HepG2 (cell line): ENCODE measurements around the gene NRN1L. TPM values are rescaled to one million over a fixed set of nuclear protein-coding genes. Genes with fewer than 3 reads are reported as not detected.
A peak's percentile ranks its signal among the peaks of the same experiment; 100 is the strongest.

Source experiments
- ADNP ChIP-seq: sonication (generic); formaldehyde crosslinking; IDR thresholded peaks from 2 replicates; pipeline ENCODE4 v1.4.0; 2020; ENCODE audit warnings: missing genetic modification reagents
- CCAR2 ChIP-seq: fragments of 200-400 bp; formaldehyde crosslinking; optimal IDR thresholded peaks from 2 replicates; pipeline ENCODE3; 2018; ENCODE audit warnings: low read depth, mild to moderate bottlenecking, low read length, moderate library complexity
- EP300 ChIP-seq, 3 experiments: sonication (generic) in 1 of 3; formaldehyde crosslinking in 1 of 3; IDR thresholded peaks; 2 replicates each; pipeline versions ENCODE4 v1.5.1 to v1.6.1; 2011 to 2020; ENCODE audit warnings: low read depth in 2 of 3, low read length in 2 of 3, borderline replicate concordance in 1 of 3, improper control_type of control experiment in 1 of 3, mild to moderate bottlenecking in 1 of 3, missing genetic modification reagents in 1 of 3, moderate library complexity in 1 of 3
- FOXK1 ChIP-seq: sonication (generic); formaldehyde crosslinking; IDR thresholded peaks from 2 replicates; pipeline ENCODE4 v1.4.0; 2020; ENCODE audit warnings: low read depth, missing genetic modification reagents, borderline replicate concordance
- GABPB1 ChIP-seq: IDR thresholded peaks from 2 replicates; pipeline ENCODE4 v1.6.1; 2016; ENCODE audit warnings: mild to moderate bottlenecking, missing genetic modification reagents, moderate library complexity, missing compliant biosample characterization
- GATAD2A ChIP-seq: IDR thresholded peaks from 2 replicates; pipeline ENCODE4 v1.6.1; 2016
- HMGA1 ChIP-seq: sonication (generic); formaldehyde crosslinking; conservative IDR thresholded peaks from 2 replicates; pipeline ENCODE4 v1.4.0; 2020; ENCODE audit warnings: missing genetic modification reagents
- IKZF4 ChIP-seq: sonication (generic); formaldehyde crosslinking; IDR thresholded peaks from 2 replicates; pipeline ENCODE4 v1.5.1; 2020; ENCODE audit warnings: borderline replicate concordance, mild to moderate bottlenecking, low read depth, missing genetic modification reagents; ENCODE audit errors: not compliant biosample characterization
- MED8 ChIP-seq: sonication (generic); formaldehyde crosslinking; IDR thresholded peaks from 2 replicates; pipeline ENCODE4 v1.8.1; 2023; ENCODE audit warnings: mild to moderate bottlenecking, missing genetic modification reagents; ENCODE audit not compliant: insufficient replicate concordance
- NONO ChIP-seq, 2 experiments: fragments of 450-650 bp in 1 of 2; sonication (generic) in 1 of 2; formaldehyde crosslinking in 1 of 2; IDR thresholded peaks in 1 of 2; conservative IDR thresholded peaks in 1 of 2; 2 replicates each; pipeline versions ENCODE4 v1.6.1 to v1.8.0; 2017 to 2022; ENCODE audit warnings: mild to moderate bottlenecking in 1 of 2, missing genetic modification reagents in 1 of 2, moderate library complexity in 1 of 2
- RFXANK ChIP-seq: IDR thresholded peaks from 2 replicates; pipeline ENCODE4 v1.6.1; 2016
- SRSF1 ChIP-seq: fragments of 200-400 bp; formaldehyde crosslinking; optimal IDR thresholded peaks from 2 replicates; pipeline ENCODE3; 2017; ENCODE audit warnings: mild to moderate bottlenecking, low read depth, low read length, moderate library complexity
- TSC22D2 ChIP-seq: sonication (generic); formaldehyde crosslinking; IDR thresholded peaks from 2 replicates; pipeline ENCODE4 v1.5.1; 2020; ENCODE audit warnings: missing genetic modification reagents, mild to moderate bottlenecking, borderline replicate concordance
- ZNF263 ChIP-seq: sonication (generic); formaldehyde crosslinking; IDR thresholded peaks from 2 replicates; pipeline ENCODE4 v1.4.0; 2020; ENCODE audit warnings: missing genetic modification reagents
- ZNF335 ChIP-seq: sonication (generic); formaldehyde crosslinking; IDR thresholded peaks from 2 replicates; pipeline ENCODE4 v1.4.0; 2020; ENCODE audit warnings: missing genetic modification reagents
- ZNF7 ChIP-seq: IDR thresholded peaks from 2 replicates; pipeline ENCODE4 v1.6.1; 2016; ENCODE audit warnings: missing biosample characterization, missing genetic modification reagents
- ZNF709 ChIP-seq: sonication (generic); formaldehyde crosslinking; IDR thresholded peaks from 2 replicates; pipeline ENCODE4 v1.5.0; 2020; ENCODE audit warnings: mild to moderate bottlenecking, missing genetic modification reagents
- polyA plus RNA-seq, 8 experiments: library from polyadenylated mRNA; depleted of rRNA in 3 of 8; stranded (reverse) in 7 of 8; unstranded in 1 of 8; fragments of >200 nt; fragmentation: Illumina TruSeq in 4 of 8; extraction: Trizol in 4 of 8; gene quantifications; 2 replicates each; pipeline versions ENCODE4 v1.2.1 to v1.2.3, GENCODE V29; 2011 to 2016; ENCODE audit warnings: low read depth in 4 of 8, missing spikeins in 1 of 8, mixed read lengths in 1 of 8; ENCODE audit not compliant: insufficient read depth in 1 of 8
- total RNA-seq, 5 experiments: library from RNA; depleted of rRNA; stranded (reverse); fragments of >200 nt; fragmentation: Illumina TruSeq; extraction: Trizol; gene quantifications; 2 replicates each; pipeline ENCODE4 v1.2.3, GENCODE V29; 2016; ENCODE audit warnings: low read depth in 1 of 5
- TF ChIP-seq, protein P1 (sequence below): sonication (generic); formaldehyde crosslinking; IDR thresholded peaks from 2 replicates; pipeline ENCODE4 v1.5.1; 2020; ENCODE audit warnings: mild to moderate bottlenecking, missing genetic modification reagents, moderate library complexity
- TF ChIP-seq, protein P2 (sequence below): sonication (generic); formaldehyde crosslinking; IDR thresholded peaks from 2 replicates; pipeline ENCODE4 v1.5.1; 2020; ENCODE audit warnings: missing genetic modification reagents, mild to moderate bottlenecking, borderline replicate concordance
- TF ChIP-seq, protein P3 (sequence below): IDR thresholded peaks from 2 replicates; pipeline ENCODE4 v1.6.1; 2016; ENCODE audit warnings: missing biosample characterization, missing genetic modification reagents, low read depth
- TF ChIP-seq, protein P4 (sequence below): sonication (generic); formaldehyde crosslinking; IDR thresholded peaks from 2 replicates; pipeline ENCODE4 v1.8.0; 2022; ENCODE audit warnings: missing genetic modification reagents, mild to moderate bottlenecking, moderate library complexity, borderline replicate concordance

NRN1L gene
- total and polyA plus RNA-seq, 2 of the 13 experiments (the other 11 are each of a cell fraction or from before 2014, with no cell fraction given): 0.53 to 1.2 TPM

DNA sequence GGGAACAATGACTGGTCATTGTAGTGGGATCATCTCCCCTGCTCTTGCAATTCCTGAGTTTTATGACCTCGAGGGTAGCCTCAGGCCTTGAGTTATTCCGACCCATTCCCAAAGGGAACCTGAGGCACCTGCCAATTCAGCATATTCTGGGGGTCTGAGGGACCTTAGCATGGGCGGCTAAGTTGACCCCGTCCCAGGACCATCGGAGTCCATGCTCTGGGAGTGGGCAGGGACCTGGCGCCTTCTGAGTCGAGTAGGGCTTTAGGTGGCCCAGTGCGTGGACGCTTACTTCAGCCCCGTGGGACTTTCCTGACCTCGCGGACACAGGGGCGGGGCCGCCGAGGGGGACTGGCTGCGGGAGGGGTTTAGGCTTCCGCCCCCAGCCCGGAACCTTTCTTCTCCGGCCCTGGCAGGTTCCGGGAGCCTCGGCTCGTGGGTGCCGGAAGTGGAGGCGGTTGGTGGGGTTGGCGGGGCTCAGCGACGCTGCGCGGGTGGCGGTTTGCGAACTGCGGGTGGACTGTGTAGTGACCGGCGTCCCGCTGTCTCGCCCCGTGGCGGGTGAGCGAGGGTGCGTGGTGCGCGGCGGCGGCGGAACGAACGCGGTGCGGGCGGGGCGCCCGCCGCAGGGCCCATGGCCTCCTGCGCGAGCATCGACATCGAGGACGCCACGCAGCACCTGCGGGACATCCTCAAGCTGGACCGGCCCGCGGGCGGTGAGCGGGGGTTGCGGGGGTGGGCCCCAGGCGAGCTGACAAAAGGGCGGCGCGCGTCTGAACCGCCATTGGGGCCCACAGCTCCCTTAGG, 11.9 kb upstream of the NRN1L start, which contains the start of gene EDC4 (continued):
- no peak for TF ChIP-seq HMGA1 (CRISPR knock-in tag)
- TF ChIP-seq, protein P1, sequence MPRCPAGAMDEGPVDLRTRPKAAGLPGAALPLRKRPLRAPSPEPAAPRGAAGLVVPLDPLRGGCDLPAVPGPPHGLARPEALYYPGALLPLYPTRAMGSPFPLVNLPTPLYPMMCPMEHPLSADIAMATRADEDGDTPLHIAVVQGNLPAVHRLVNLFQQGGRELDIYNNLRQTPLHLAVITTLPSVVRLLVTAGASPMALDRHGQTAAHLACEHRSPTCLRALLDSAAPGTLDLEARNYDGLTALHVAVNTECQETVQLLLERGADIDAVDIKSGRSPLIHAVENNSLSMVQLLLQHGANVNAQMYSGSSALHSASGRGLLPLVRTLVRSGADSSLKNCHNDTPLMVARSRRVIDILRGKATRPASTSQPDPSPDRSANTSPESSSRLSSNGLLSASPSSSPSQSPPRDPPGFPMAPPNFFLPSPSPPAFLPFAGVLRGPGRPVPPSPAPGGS (CRISPR knock-in tag): peak; percentile 96
- peak; percentile 76 for TF ChIP-seq IKZF4 (CRISPR knock-in tag)
- TF ChIP-seq, protein P2, sequence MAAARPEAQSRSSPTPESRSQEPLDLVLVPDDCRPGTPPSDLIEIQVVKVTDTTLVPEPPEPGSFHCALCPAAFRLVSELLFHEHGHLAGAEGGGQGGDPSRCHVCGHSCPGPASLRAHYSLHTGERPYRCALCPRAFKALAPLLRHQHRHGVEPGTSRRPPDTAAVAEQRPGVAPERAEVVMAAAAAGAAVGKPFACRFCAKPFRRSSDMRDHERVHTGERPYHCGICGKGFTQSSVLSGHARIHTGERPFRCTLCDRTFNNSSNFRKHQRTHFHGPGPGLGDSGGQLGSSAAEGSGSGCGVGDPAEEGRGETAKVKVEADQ: peak; percentile 86; the same call in 1 of the 2 replicates
- TF ChIP-seq SRSF1: peak; percentile 96
- peak; percentile 82; the same call in 1 of the 2 replicates for TF ChIP-seq FOXK1 (CRISPR knock-in tag)
- peak; percentile 57 for TF ChIP-seq MED8 (CRISPR knock-in tag)
- peak; percentile 87 for TF ChIP-seq GATAD2A
- no peak for TF ChIP-seq ZNF7 (CRISPR knock-in tag)
- peak; percentile 94 for TF ChIP-seq CCAR2
- peak; percentile 79 for TF ChIP-seq ZNF335 (CRISPR knock-in tag)
- TF ChIP-seq, protein P3, sequence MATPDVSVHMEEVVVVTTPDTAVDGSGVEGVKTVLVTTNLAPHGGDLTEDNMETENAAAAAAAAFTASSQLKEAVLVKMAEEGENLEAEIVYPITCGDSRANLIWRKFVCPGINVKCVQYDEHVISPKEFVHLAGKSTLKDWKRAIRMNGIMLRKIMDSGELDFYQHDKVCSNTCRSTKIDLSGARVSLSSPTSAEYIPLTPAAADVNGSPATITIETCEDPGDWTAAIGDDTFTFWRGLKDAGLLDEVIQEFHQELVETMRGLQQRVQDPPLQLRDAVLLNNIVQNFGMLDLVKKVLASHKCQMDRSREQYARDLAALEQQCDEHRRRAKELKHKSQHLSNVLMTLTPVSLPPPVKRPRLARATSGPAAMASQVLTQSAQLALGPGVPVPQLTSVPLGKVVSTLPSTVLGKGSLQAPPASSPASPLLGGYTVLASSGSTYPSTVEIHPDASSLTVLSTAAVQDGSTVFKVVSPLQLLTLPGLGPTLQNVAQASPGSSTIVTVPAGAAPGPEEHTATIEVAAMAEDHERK: peak; percentile 71
- TF ChIP-seq, protein P4, sequence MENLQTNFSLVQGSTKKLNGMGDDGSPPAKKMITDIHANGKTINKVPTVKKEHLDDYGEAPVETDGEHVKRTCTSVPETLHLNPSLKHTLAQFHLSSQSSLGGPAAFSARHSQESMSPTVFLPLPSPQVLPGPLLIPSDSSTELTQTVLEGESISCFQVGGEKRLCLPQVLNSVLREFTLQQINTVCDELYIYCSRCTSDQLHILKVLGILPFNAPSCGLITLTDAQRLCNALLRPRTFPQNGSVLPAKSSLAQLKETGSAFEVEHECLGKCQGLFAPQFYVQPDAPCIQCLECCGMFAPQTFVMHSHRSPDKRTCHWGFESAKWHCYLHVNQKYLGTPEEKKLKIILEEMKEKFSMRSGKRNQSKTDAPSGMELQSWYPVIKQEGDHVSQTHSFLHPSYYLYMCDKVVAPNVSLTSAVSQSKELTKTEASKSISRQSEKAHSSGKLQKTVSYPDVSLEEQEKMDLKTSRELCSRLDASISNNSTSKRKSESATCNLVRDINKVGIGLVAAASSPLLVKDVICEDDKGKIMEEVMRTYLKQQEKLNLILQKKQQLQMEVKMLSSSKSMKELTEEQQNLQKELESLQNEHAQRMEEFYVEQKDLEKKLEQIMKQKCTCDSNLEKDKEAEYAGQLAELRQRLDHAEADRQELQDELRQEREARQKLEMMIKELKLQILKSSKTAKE (CRISPR knock-in tag): peak; percentile 77; the same call in 1 of the 2 replicates
- TF ChIP-seq ZNF709 (CRISPR knock-in tag): peak; percentile 82
- 0 out of 2 replicates have a peak, but pooled peaks have one; percentile 11 for TF ChIP-seq ADNP (CRISPR knock-in tag)
- 0 out of 2 replicates have a peak, but pooled peaks have one; percentile 30 for TF ChIP-seq RFXANK (CRISPR knock-in tag)
- TF ChIP-seq GABPB1 (CRISPR knock-in tag): peak; percentile 99
- TF ChIP-seq TSC22D2 (CRISPR knock-in tag): peak; percentile 95; the same call in 1 of the 2 replicates
- peak; percentile 48; the same call in 1 of the 2 replicates for TF ChIP-seq ZNF263
- no peak for TF ChIP-seq NONO (IDR thresholded peaks at IDR 0.05)
- TF ChIP-seq NONO (CRISPR knock-in tag; conservative IDR thresholded peaks at IDR 0.05): peak; percentile 99
- peak in 1 of 2 experiments; percentile 71; a peak in 3 of 4 replicates for TF ChIP-seq EP300 (IDR thresholded peaks at IDR 0.05; ENCODE audit: low read depth in 2 of 2, low read length in 2 of 2)
- no peak for TF ChIP-seq EP300 (CRISPR knock-in tag; IDR thresholded peaks at IDR 0.05; ENCODE audit: borderline replicate concordance)
